H1 (cell line): Measurements from ENCODE around the gene RFLNA. TPM values are rescaled to one million over a fixed set of nuclear protein-coding genes. Genes with fewer than 3 reads are reported as not detected.
A peak's percentile ranks its signal among the peaks of the same experiment; 100 is the strongest.

ENCODE experiments used
- CTCF ChIA-PET: fragments of 300-600 bp; sonication (Branson Sonifier 250); formaldehyde crosslinking; loops from one replicate; lab custom pipeline; 2021; ENCODE audit not compliant: partially characterized antibody; lab: Charles Lee
- POLR2A ChIA-PET: fragments of 300-600 bp; sonication (Branson Sonifier 250); formaldehyde crosslinking; loops from one replicate; lab custom pipeline; 2021; ENCODE audit warnings: inconsistent platforms; ENCODE audit not compliant: partially characterized antibody; lab: Charles Lee
- DNase-seq, 2 experiments: peaks; one replicate each; pipeline versions ENCODE4 v3.0.0 to v3.0.0-alpha.2; 2010 to 2022; ENCODE audit warnings: low spot score in 2 of 2, low read depth in 1 of 2, mixed read lengths in 1 of 2
- FAIRE-seq: peaks from 2 replicates; lab custom pipeline; 2011; peaks lifted over from hg19 to GRCh38; lab: Jason Lieb, UNC
- H2AFZ ChIP-seq: 2 replicates; pipeline ENCODE4 v1.8.1; 2012; ENCODE audit warnings: low read length, inconsistent platforms
- H2AK5ac ChIP-seq: 2 replicates; pipeline ENCODE4 v1.6.1; 2013; ENCODE audit warnings: low read depth, low read length
- H2BK120ac ChIP-seq: replicated peaks from 2 replicates; pipeline ENCODE3; 2013; ENCODE audit warnings: low read depth, low read length, inconsistent platforms
- H2BK12ac ChIP-seq: 2 replicates; pipeline ENCODE4 v1.6.1; 2013; ENCODE audit warnings: low read depth, low read length
- H2BK15ac ChIP-seq: 2 replicates; pipeline ENCODE4 v1.6.1; 2013; ENCODE audit warnings: low read length
- H2BK20ac ChIP-seq: 2 replicates; pipeline ENCODE4 v1.6.1; 2013; ENCODE audit warnings: low read length
- H2BK5ac ChIP-seq: 2 replicates; pipeline ENCODE4 v1.6.1; 2013; ENCODE audit warnings: low read depth, low read length
- H3K14ac ChIP-seq: 2 replicates; pipeline ENCODE4 v1.6.1; 2013; ENCODE audit warnings: inconsistent platforms; ENCODE audit not compliant: insufficient read length
- H3K18ac ChIP-seq: 2 replicates; pipeline ENCODE4 v1.6.1; 2013; ENCODE audit warnings: low read length; ENCODE audit errors: extremely low read depth
- H3K23ac ChIP-seq: 2 replicates; pipeline ENCODE4 v1.6.1; 2013; ENCODE audit warnings: inconsistent platforms; ENCODE audit not compliant: insufficient read length
- H3K23me2 ChIP-seq: 2 replicates; pipeline ENCODE4 v1.6.1; 2013; ENCODE audit warnings: low read depth, low read length
- H3K27ac ChIP-seq: 2 replicates; pipeline ENCODE4 v1.6.1; 2011; ENCODE audit warnings: low read depth, low read length, inconsistent platforms
- H3K27me3 ChIP-seq, 4 experiments: replicated peaks in 1 of 4; 1 replicate in 1 of 4; 2 replicates in 3 of 4; pipeline versions ENCODE4 v1.6.1 to v1.8.1; 2011 to 2013; ENCODE audit warnings: low read length in 3 of 4, mild to moderate bottlenecking in 3 of 4, inconsistent platforms in 2 of 4, mixed read lengths in 2 of 4, moderate library complexity in 1 of 4; ENCODE audit not compliant: control insufficient read depth in 3 of 4, insufficient read depth in 3 of 4; ENCODE audit errors: extremely low read depth in 1 of 4
- H3K36me3 ChIP-seq, 4 experiments: 2 replicates each; pipeline versions ENCODE4 v1.6.1 to v1.8.1; 2011 to 2013; ENCODE audit warnings: mild to moderate bottlenecking in 4 of 4, low read length in 3 of 4, moderate library complexity in 2 of 4, control low read depth in 1 of 4, inconsistent platforms in 1 of 4; ENCODE audit not compliant: insufficient read depth in 4 of 4, control insufficient read depth in 2 of 4
- H3K4ac ChIP-seq: replicated peaks from 2 replicates; pipeline ENCODE3; 2013; ENCODE audit warnings: low read length, low read depth, mixed read lengths, inconsistent platforms; ENCODE audit not compliant: insufficient read length
- H3K4me1 ChIP-seq, 4 experiments: replicated peaks in 1 of 4; 1 replicate in 1 of 4; 2 replicates in 3 of 4; pipeline versions ENCODE4 v1.6.1 to v1.8.1; 2011 to 2013; ENCODE audit warnings: low read length in 3 of 4, inconsistent platforms in 2 of 4, mixed read lengths in 1 of 4; ENCODE audit not compliant: insufficient read depth in 4 of 4, control insufficient read depth in 3 of 4
- H3K4me2 ChIP-seq, 2 experiments: 2 replicates each; pipeline versions ENCODE4 v1.6.1 to v1.8.1; 2011 to 2013; ENCODE audit warnings: low read depth in 2 of 2, low read length in 2 of 2, control low read depth in 1 of 2, inconsistent platforms in 1 of 2, mild to moderate bottlenecking in 1 of 2; ENCODE audit not compliant: insufficient read depth in 1 of 2
- H3K4me3 ChIP-seq, 4 experiments: fragments of 200-600, 300-600 bp in 1 of 4; sonication (generic), shearing (Covaris generic), sonication (Bioruptor Twin) in 1 of 4; 2 replicates each; pipeline versions ENCODE4 v1.5.1 to v1.8.1; 2011 to 2016; ENCODE audit warnings: low read length in 4 of 4, low read depth in 3 of 4, control low read depth in 2 of 4, inconsistent platforms in 2 of 4, mild to moderate bottlenecking in 2 of 4, mixed read lengths in 1 of 4, moderate library complexity in 1 of 4; ENCODE audit not compliant: insufficient read depth in 2 of 4; ENCODE audit errors: extremely low read depth in 1 of 4
- H3K56ac ChIP-seq: replicated peaks from 2 replicates; pipeline ENCODE3; 2013; ENCODE audit warnings: low read depth, mild to moderate bottlenecking, mixed read lengths, low read length, inconsistent platforms; ENCODE audit not compliant: insufficient read length
- H3K79me1 ChIP-seq: 2 replicates; pipeline ENCODE4 v1.6.1; 2013; ENCODE audit warnings: low read depth, low read length, control low read depth
- H3K79me2 ChIP-seq, 2 experiments: 2 replicates each; pipeline versions ENCODE4 v1.6.1 to v1.8.1; 2012 to 2013; ENCODE audit warnings: low read length in 2 of 2, mild to moderate bottlenecking in 2 of 2, inconsistent platforms in 1 of 2; ENCODE audit not compliant: insufficient read depth in 2 of 2, control insufficient read depth in 1 of 2
- H3K9ac ChIP-seq, 4 experiments: replicated peaks in 1 of 4; 1 replicate in 1 of 4; 2 replicates in 3 of 4; pipeline versions ENCODE4 v1.6.1 to v1.8.1; 2011 to 2013; ENCODE audit warnings: low read depth in 3 of 4, low read length in 3 of 4, control low read depth in 2 of 4, mild to moderate bottlenecking in 2 of 4, moderate library complexity in 2 of 4, inconsistent platforms in 1 of 4; ENCODE audit errors: extremely low read depth in 1 of 4
- H3K9me3 ChIP-seq, 2 experiments: 2 replicates each; pipeline versions ENCODE4 v1.6.1 to v1.8.1; 2012 to 2013; ENCODE audit warnings: mild to moderate bottlenecking in 2 of 2, moderate library complexity in 2 of 2, control low read depth in 1 of 2, inconsistent platforms in 1 of 2, low read depth in 1 of 2, low read length in 1 of 2, mixed read lengths in 1 of 2; ENCODE audit not compliant: insufficient read depth in 2 of 2
- H4K20me1 ChIP-seq, 2 experiments: replicated peaks in 1 of 2; 2 replicates each; pipeline versions ENCODE3 to v1.8.1; 2011 to 2013; ENCODE audit warnings: inconsistent platforms in 2 of 2, low read length in 2 of 2, mild to moderate bottlenecking in 1 of 2; ENCODE audit not compliant: insufficient read depth in 2 of 2, control insufficient read depth in 1 of 2
- H4K5ac ChIP-seq: 2 replicates; pipeline ENCODE4 v1.6.1; 2013; ENCODE audit warnings: low read length, low read depth, mixed read lengths, inconsistent platforms; ENCODE audit not compliant: insufficient read length
- H4K8ac ChIP-seq: 2 replicates; pipeline ENCODE4 v1.8.0; 2013; ENCODE audit warnings: mild to moderate bottlenecking, moderate library complexity, low read length, inconsistent platforms; ENCODE audit not compliant: insufficient read depth; ENCODE audit errors: extremely low read depth
- H4K91ac ChIP-seq: replicated peaks from 2 replicates; pipeline ENCODE3; 2013; ENCODE audit warnings: low read length, mixed read lengths, inconsistent platforms; ENCODE audit not compliant: insufficient read length
- CTCF ChIP-seq, 3 experiments: IDR thresholded peaks; 1 replicate in 2 of 3; 2 replicates in 1 of 3; pipeline versions ENCODE4 v1.5.1 to v1.6.1; 2011; ENCODE audit warnings: low read length in 3 of 3, mild to moderate bottlenecking in 3 of 3, inconsistent platforms in 2 of 3, low read depth in 1 of 3, moderate library complexity in 1 of 3; ENCODE audit not compliant: insufficient read depth in 1 of 3; ENCODE audit errors: control extremely low read depth in 1 of 3
- E2F6 ChIP-seq: IDR thresholded peaks from 2 replicates; pipeline ENCODE4 v1.6.1; 2012; ENCODE audit warnings: inconsistent platforms
- GABPA ChIP-seq: IDR thresholded peaks from 2 replicates; pipeline ENCODE4 v1.6.1; 2011; ENCODE audit warnings: mild to moderate bottlenecking, low read length, moderate library complexity, borderline replicate concordance; ENCODE audit not compliant: insufficient read depth
- POU5F1 ChIP-seq: IDR thresholded peaks from 2 replicates; pipeline ENCODE4 v1.6.1; 2011; ENCODE audit warnings: low read depth, mild to moderate bottlenecking, low read length, moderate library complexity
- RAD21 ChIP-seq, 2 experiments: IDR thresholded peaks in 1 of 2; conservative IDR thresholded peaks in 1 of 2; 2 replicates each; pipeline ENCODE4 v1.6.1; 2011; ENCODE audit warnings: low read depth in 2 of 2, low read length in 2 of 2, improper control_type of control experiment in 1 of 2, inconsistent platforms in 1 of 2, mild to moderate bottlenecking in 1 of 2, moderate library complexity in 1 of 2
- RXRA ChIP-seq: IDR thresholded peaks from 2 replicates; pipeline ENCODE4 v1.6.1; 2011; ENCODE audit warnings: low read depth, mild to moderate bottlenecking, low read length, moderate library complexity; ENCODE audit not compliant: insufficient read depth
- TAF1 ChIP-seq: IDR thresholded peaks from 2 replicates; pipeline ENCODE4 v1.6.1; 2011; ENCODE audit warnings: mild to moderate bottlenecking, low read depth, low read length
- WGBS, 2 experiments: shearing (Covaris generic) in 1 of 2; methylation state at CpG; one replicate each; pipeline versions ENCODE4 v1.1.6 to v1.1.7; 2013 to 2015; ENCODE audit warnings: low lambda C conversion rate in 2 of 2, mixed read lengths in 2 of 2, inconsistent platforms in 1 of 2, low coverage in 1 of 2, missing lambda C conversion rate in 1 of 2; ENCODE audit not compliant: insufficient replicate concordance in 2 of 2, insufficient coverage in 1 of 2, insufficient read length in 1 of 2; ENCODE audit errors: extremely low coverage in 1 of 2, missing lambda C conversion rate in 1 of 2; 5-methylcytosine and 5-hydroxymethylcytosine counted together
- polyA plus RNA-seq, 7 experiments: library from polyadenylated mRNA; depleted of rRNA in 3 of 7; stranded (reverse) in 5 of 7; unstranded in 2 of 7; fragments of >200 nt in 5 of 7; fragments of 200-250 nt in 2 of 7; gene quantifications; 1 replicate in 5 of 7; 2 replicates in 1 of 7; 4 replicates in 1 of 7; pipeline versions ENCODE4 v1.2.1 to v1.2.3, GENCODE V29; 2011 to 2013; ENCODE audit warnings: missing spikeins in 2 of 7, mixed read lengths in 2 of 7
- total RNA-seq: library from RNA; stranded (reverse); fragmentation: NEBNext Ultra II Directional; extraction: Animal tissue kit (Norgen Biotek cat#: 25700); gene quantifications from 2 replicates; pipeline ENCODE4 v1.2.1, GENCODE V29; 2021

The RFLNA gene
- total and polyA plus RNA-seq, 2 of the 8 experiments (the other 6 are each of a cell fraction or from before 2014, with no cell fraction given) = 6.4 to 6.6 TPM

- H3K79me1 ChIP-seq = no peaks in the 10 kb centered on the region
- H3K79me2 ChIP-seq = no peaks in the 10 kb centered on the region; a peak in 1 of 4 replicates
- no peak overlapping the region for H3K9ac ChIP-seq
- no peaks in the 10 kb centered on the region for H3K27me3 ChIP-seq
- H3K4ac ChIP-seq = no peak overlapping the region
- H2AK5ac ChIP-seq = no peak overlapping the region
- no peak overlapping the region for H3K14ac ChIP-seq
- H3K23ac ChIP-seq = no peak overlapping the region
- no peak overlapping the region for H4K5ac ChIP-seq
- peak in 2 of 3 experiments; percentile 7 to 25; a peak in 1 of 4 replicates for TF ChIP-seq CTCF (IDR thresholded peaks at IDR 0.05; ENCODE audit: control extremely low read depth in 1 of 3, insufficient read depth in 1 of 3, low read depth in 1 of 3, low read length in 3 of 3)
- no peak for TF ChIP-seq E2F6
- TF ChIP-seq POU5F1 = no peak
- TF ChIP-seq RAD21 (IDR thresholded peaks at IDR 0.05 in 1 of 2, conservative IDR thresholded peaks at IDR 0.05 in 1 of 2; ENCODE audit: low read depth in 2 of 2, low read length in 2 of 2) = peak; percentile 10 to 37; a peak in 3 of 4 replicates
- no peak for TF ChIP-seq GABPA
- TF ChIP-seq RXRA = no peak
- TF ChIP-seq TAF1 = no peak
- peaks cover 0 to 2% of the 10 kb centered on the region in 2 experiments for H4K20me1 ChIP-seq
- DNase-seq (no peak), FAIRE-seq (no peak)
- H2AFZ ChIP-seq = no peak overlapping the region
- H2BK120ac ChIP-seq = no peak overlapping the region
- peaks cover 0 to 4% (median 0%) of the 10 kb centered on the region in 4 experiments; a peak in 2 of 7 replicates for H3K4me1 ChIP-seq
- peaks cover 16 to 18% of the 10 kb centered on the region in 2 experiments for H3K9me3 ChIP-seq
- H3K27ac ChIP-seq = no peak overlapping the region
- 83% methylated on average over 11 of the region's 23 CpGs; no CpG with 5 or more reads in 1 of the 2 experiments for WGBS, 2 experiments
- no peak overlapping the region for H3K56ac ChIP-seq
- no peak overlapping the region for H2BK12ac ChIP-seq
- H2BK15ac ChIP-seq = no peak overlapping the region
- POLR2A ChIA-PET = interaction anchor here (1.1 kb wide), 1 partner anchor 62 kb away, joined by 4 read pairs; no protein-coding TSS in a partner anchor
- H3K18ac ChIP-seq = no peak overlapping the region
- H2BK5ac ChIP-seq = no peak overlapping the region
- no peak overlapping the region for H4K91ac ChIP-seq
- H3K4me3 ChIP-seq = no peak overlapping the region
- no peak overlapping the region for H2BK20ac ChIP-seq
- CTCF ChIA-PET = interaction anchor here (0.6 to 1.8 kb wide), 2 partner anchors 109 to 290 kb away, joined by 3 to 6 read pairs; no protein-coding TSS in a partner anchor
- no peaks in the 10 kb centered on the region for H3K23me2 ChIP-seq
- peaks cover 9 to 36% (median 29%) of the 10 kb centered on the region in 4 experiments; a peak in 7 of 8 replicates for H3K36me3 ChIP-seq
- H3K4me2 ChIP-seq = no peak overlapping the region
- 0 out of 2 replicates have a peak overlapping the region, but pooled peaks have one; percentile 2 for H4K8ac ChIP-seq
Observed at GRCh38 chr12:124326104-124326503, 31.2 kb downstream of the RFLNA start.
